Esophagus muscularis mucosa (tissue), 4 donors: Measurements from ENCODE around the gene RAVER2. TPM values are rescaled to one million over a fixed set of nuclear protein-coding genes. Genes with fewer than 3 reads are reported as not detected.

Experiments
- DNase-seq: peaks from one replicate; pipeline ENCODE4 v3.0.0-alpha.2; 2017; ENCODE audit errors: extremely low spot score
- H3K27ac ChIP-seq, 4 donors: fragments of 200-600 bp; sonication (generic); replicated peaks in 1 of 4; 1 replicate in 3 of 4; 2 replicates in 1 of 4; pipeline ENCODE4 v1.5.1; 2016 to 2019; ENCODE audit warnings: mild to moderate bottlenecking in 1 of 4
- H3K27me3 ChIP-seq, 4 donors: fragments of 200-600 bp; sonication (generic); one replicate each; pipeline versions ENCODE4 v1.5.1 to v1.6.0; 2016 to 2019
- H3K36me3 ChIP-seq, 4 donors: fragments of 200-600 bp; sonication (generic); one replicate each; pipeline ENCODE4 v1.5.1; 2016 to 2019
- H3K4me1 ChIP-seq, 4 donors: fragments of 200-600 bp; sonication (generic); one replicate each; pipeline ENCODE4 v1.5.1; 2016 to 2019
- H3K4me3 ChIP-seq, 4 donors: fragments of 200-600 bp; sonication (generic); 1 replicate in 2 of 4; 2 replicates in 2 of 4; pipeline ENCODE4 v1.5.1; 2016 to 2019; ENCODE audit warnings: mild to moderate bottlenecking in 4 of 4, moderate library complexity in 1 of 4
- H3K9me3 ChIP-seq, 4 donors: fragments of 200-600 bp; sonication (generic); 1 replicate in 3 of 4; 2 replicates in 1 of 4; pipeline ENCODE4 v1.5.1; 2016 to 2019
- CTCF ChIP-seq, 3 experiments: fragments of 200-600 bp in 2 of 3; fragments of 450-650 bp in 1 of 3; sonication (generic) in 2 of 3; IDR thresholded peaks; one replicate each; pipeline ENCODE4 v1.5.1; 2017 to 2019; ENCODE audit warnings: antibody characterized with exemption in 3 of 3, mild to moderate bottlenecking in 2 of 3, moderate library complexity in 1 of 3
- EP300 ChIP-seq: sonication (generic); formaldehyde crosslinking; IDR thresholded peaks from one replicate; pipeline ENCODE4 v1.6.1; 2017; ENCODE audit warnings: antibody characterized with exemption
- POLR2A ChIP-seq: fragments of 450-650 bp; IDR thresholded peaks from one replicate; pipeline ENCODE4 v1.6.1; 2017; ENCODE audit warnings: antibody characterized with exemption, moderate library complexity, mild to moderate bottlenecking, low read depth
- POLR2AphosphoS5 ChIP-seq, 2 donors: sonication (generic); formaldehyde crosslinking; IDR thresholded peaks; one replicate each; pipeline ENCODE4 v1.6.1; 2017; ENCODE audit warnings: antibody characterized with exemption in 2 of 2
- WGBS: methylation state at CpG from one replicate; pipeline ENCODE4 v1.1.5; 2018; 5-methylcytosine and 5-hydroxymethylcytosine counted together
- intact Hi-C: fragments of 100-400 bp; cut with DNase I; formaldehyde crosslinking; loops from one replicate; pipeline ENCODE4 v1.15.1; 2023
- total RNA-seq, 4 donors: library from RNA; depleted of rRNA; stranded (reverse); fragments of >200 nt; gene quantifications; one replicate each; pipeline versions ENCODE4 v1.1.0 to v1.2.1, GENCODE V29; 2016

Gene RAVER2
- total RNA-seq, 4 donors from 2014 or later: 17.9 to 30.2 (median 22.4) TPM

GRCh38 chr1:64843675-64844074 is 98.8 kb downstream of the RAVER2 start:
- Histone ChIP-seq H3K36me3 (peaks cover 45 to 92% (median 87%) of the 10 kb centered on the region in 4 donors), H3K4me3 (no peak overlapping the region), H3K27ac (no peak overlapping the region), H3K4me1 (peaks cover 0 to 10% (median 6%) of the 10 kb centered on the region in 4 donors), H3K9me3 (no peaks in the 10 kb centered on the region), H3K27me3 (no peaks in the 10 kb centered on the region)
- intact Hi-C loops: no loop called here
- WGBS: 86% methylated on average over 9 of the region's 9 CpGs
- no peak for DNase-seq
- TF ChIP-seq CTCF (IDR thresholded peaks at IDR 0.05) (no peak), POLR2AphosphoS5 (IDR thresholded peaks at IDR 0.05) (no peak), POLR2A (no peak), EP300 (no peak)

- Histone ChIP-seq H3K27me3 (no peaks in the 10 kb centered on the region), H3K36me3 (peaks cover 44 to 94% (median 90%) of the 10 kb centered on the region in 4 donors), H3K9me3 (no peaks in the 10 kb centered on the region), H3K27ac (no peak overlapping the region), H3K4me1 (peaks cover 0 to 10% (median 6%) of the 10 kb centered on the region in 4 donors), H3K4me3 (no peak overlapping the region)
- no peak for DNase-seq
- WGBS: 94% methylated on average over 4 of the region's 7 CpGs
- TF ChIP-seq EP300 (no peak), POLR2A (no peak), POLR2AphosphoS5 (IDR thresholded peaks at IDR 0.05) (no peak), CTCF (IDR thresholded peaks at IDR 0.05) (no peak)
- intact Hi-C loops: no loop called here
These were observed 99.3 kb downstream of the RAVER2 start for GRCh38 chr1:64844175-64844574.

GRCh38 chr1:64844609-64845008 is 99.7 kb downstream of the RAVER2 start:
- no peak for TF ChIP-seq EP300
- TF ChIP-seq CTCF (IDR thresholded peaks at IDR 0.05): no peak
- TF ChIP-seq POLR2AphosphoS5 (IDR thresholded peaks at IDR 0.05): no peak
- no peak for TF ChIP-seq POLR2A
- H3K4me3 ChIP-seq: no peak overlapping the region
- no peak overlapping the region for H3K27ac ChIP-seq
- H3K27me3 ChIP-seq: no peaks in the 10 kb centered on the region
- H3K36me3 ChIP-seq: peaks cover 40 to 94% (median 90%) of the 10 kb centered on the region in 4 donors
- no peak for DNase-seq
- no peaks in the 10 kb centered on the region for H3K9me3 ChIP-seq
- intact Hi-C loops: no loop called here
- WGBS: 86% methylated on average over 7 of the region's 7 CpGs
- peaks cover 0 to 10% (median 6%) of the 10 kb centered on the region in 4 donors for H3K4me1 ChIP-seq

GRCh38 chr1:64845831-64846425 is 101.1 kb downstream of the RAVER2 start:
- peaks cover 0 to 10% (median 6%) of the 10 kb centered on the region in 4 donors for H3K4me1 ChIP-seq
- no peak for DNase-seq
- no peak overlapping the region for H3K27ac ChIP-seq
- H3K36me3 ChIP-seq: peaks cover 35 to 94% (median 90%) of the 10 kb centered on the region in 4 donors
- no peak for TF ChIP-seq EP300
- no peak for TF ChIP-seq POLR2AphosphoS5 (IDR thresholded peaks at IDR 0.05)
- TF ChIP-seq CTCF (IDR thresholded peaks at IDR 0.05): no peak
- no peak for TF ChIP-seq POLR2A
- WGBS: 86% methylated on average over 13 of the region's 13 CpGs
- intact Hi-C loops: no loop called here
- H3K9me3 ChIP-seq: no peaks in the 10 kb centered on the region
- no peaks in the 10 kb centered on the region for H3K27me3 ChIP-seq
- no peak overlapping the region for H3K4me3 ChIP-seq
